ENCODE results near the gene LYPD1. TPM values are rescaled to one million over a fixed set of nuclear protein-coding genes. Genes with fewer than 3 reads are reported as not detected.

Gene LYPD1
- total and polyA plus RNA-seq, 8 donors: 1.1 to 8.4 (median 3.3) TPM; not detected in 3

GRCh38 chr2:132656266-132656975, 13.6 kb downstream of the LYPD1 start:
- no peaks in the 10 kb centered on the region for H3K4me1 ChIP-seq
- no peaks in the 10 kb centered on the region for H3K36me3 ChIP-seq
- 54 to 66% (median 63%) methylated on average over 7 of the region's 7 CpGs for WGBS, 5 donors
- H3K27ac ChIP-seq: no peak overlapping the region
- H3K27me3 ChIP-seq: no peaks in the 10 kb centered on the region
- H3K4me3 ChIP-seq: no peak overlapping the region
- no peak for TF ChIP-seq EP300 (IDR thresholded peaks at IDR 0.05)
- TF ChIP-seq POLR2AphosphoS5 (IDR thresholded peaks at IDR 0.05): no peak
- no peak for TF ChIP-seq CTCF (IDR thresholded peaks at IDR 0.05)
- no peak for TF ChIP-seq POLR2A (IDR thresholded peaks at IDR 0.05)
- H3K9me3 ChIP-seq: no peaks in the 10 kb centered on the region
- intact Hi-C loops (cut with DNase I; ENCODE audit: low total_unique reads): no loop called here
- DNase-seq: peak in 1 of 2 donors; percentile 54

- intact Hi-C loops (cut with DNase I; ENCODE audit: low total_unique reads): no loop called here
- DNase-seq: no peak
- Histone ChIP-seq H3K27ac (no peak overlapping the region), H3K9me3 (no peaks in the 10 kb centered on the region), H3K27me3 (no peaks in the 10 kb centered on the region), H3K4me3 (no peak overlapping the region), H3K4me1 (no peaks in the 10 kb centered on the region), H3K36me3 (no peaks in the 10 kb centered on the region)
- WGBS, 5 donors: 90 to 92% (median 91%) methylated on average over 7 of the region's 7 CpGs
- no peak for TF ChIP-seq CTCF (IDR thresholded peaks at IDR 0.05)
- TF ChIP-seq EP300 (IDR thresholded peaks at IDR 0.05): no peak
- no peak for TF ChIP-seq POLR2A (IDR thresholded peaks at IDR 0.05)
- no peak for TF ChIP-seq POLR2AphosphoS5 (IDR thresholded peaks at IDR 0.05)
These were observed 15.0 kb downstream of the LYPD1 start for GRCh38 chr2:132654968-132655367.

- Histone ChIP-seq H3K27ac (no peak overlapping the region), H3K9me3 (no peaks in the 10 kb centered on the region), H3K36me3 (no peaks in the 10 kb centered on the region), H3K4me3 (no peak overlapping the region), H3K4me1 (no peaks in the 10 kb centered on the region), H3K27me3 (no peaks in the 10 kb centered on the region)
- TF ChIP-seq POLR2AphosphoS5 (IDR thresholded peaks at IDR 0.05) (no peak), EP300 (IDR thresholded peaks at IDR 0.05) (no peak), CTCF (IDR thresholded peaks at IDR 0.05) (no peak), POLR2A (IDR thresholded peaks at IDR 0.05) (no peak)
- WGBS, 5 donors: 65 to 87% (median 67%) methylated on average over 4 of the region's 4 CpGs
- intact Hi-C loops (cut with DNase I; ENCODE audit: low total_unique reads): no loop called here
- DNase-seq: no peak
These were observed 15.7 kb downstream of the LYPD1 start for GRCh38 chr2:132654335-132654734.

- Histone ChIP-seq H3K27me3 (no peaks in the 10 kb centered on the region), H3K27ac (no peak overlapping the region), H3K4me1 (no peaks in the 10 kb centered on the region), H3K9me3 (no peaks in the 10 kb centered on the region), H3K4me3 (no peak overlapping the region), H3K36me3 (no peaks in the 10 kb centered on the region)
- no peak for TF ChIP-seq POLR2A (IDR thresholded peaks at IDR 0.05)
- no peak for TF ChIP-seq POLR2AphosphoS5 (IDR thresholded peaks at IDR 0.05)
- no peak for TF ChIP-seq CTCF (IDR thresholded peaks at IDR 0.05)
- TF ChIP-seq EP300 (IDR thresholded peaks at IDR 0.05): no peak
- 62 to 83% (median 69%) methylated on average over 8 of the region's 8 CpGs for WGBS, 5 donors
- no peak for DNase-seq
- intact Hi-C loops (cut with DNase I; ENCODE audit: low total_unique reads): no loop called here
These were observed 17.5 kb downstream of the LYPD1 start for GRCh38 chr2:132652474-132652873.
